ENCODE results near the gene CGB5.
"Not testable (repeated sequence)": the region's sequence is repeated elsewhere in the genome, so short reads cannot be mapped to it uniquely, and the experiment has no call there.

The CGB5 gene

DNA sequence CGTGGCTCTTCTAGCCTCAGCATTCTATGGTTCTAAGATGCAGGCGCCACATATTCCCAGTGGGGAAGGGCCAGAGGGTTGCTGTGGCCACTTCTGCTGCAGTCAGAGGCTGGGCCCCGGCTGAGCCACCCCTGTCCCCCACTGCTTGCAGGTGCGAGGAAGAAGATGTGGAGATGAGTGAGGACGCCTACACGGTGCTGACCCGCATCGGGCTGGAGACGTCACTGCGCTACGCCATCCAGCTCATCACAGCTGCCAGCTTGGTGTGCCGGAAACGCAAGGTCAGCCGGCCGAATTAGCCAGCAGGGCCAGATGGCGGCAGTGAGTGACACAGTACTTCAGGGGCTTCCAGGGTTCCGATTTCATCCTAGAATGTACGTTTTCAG, 28.8 kb upstream of the CGB5 start:
- no peak overlapping the region for H3K27ac ChIP-seq
- peaks cover 56% of the 10 kb centered on the region for H3K36me3 ChIP-seq
- TF ChIP-seq, protein P1, sequence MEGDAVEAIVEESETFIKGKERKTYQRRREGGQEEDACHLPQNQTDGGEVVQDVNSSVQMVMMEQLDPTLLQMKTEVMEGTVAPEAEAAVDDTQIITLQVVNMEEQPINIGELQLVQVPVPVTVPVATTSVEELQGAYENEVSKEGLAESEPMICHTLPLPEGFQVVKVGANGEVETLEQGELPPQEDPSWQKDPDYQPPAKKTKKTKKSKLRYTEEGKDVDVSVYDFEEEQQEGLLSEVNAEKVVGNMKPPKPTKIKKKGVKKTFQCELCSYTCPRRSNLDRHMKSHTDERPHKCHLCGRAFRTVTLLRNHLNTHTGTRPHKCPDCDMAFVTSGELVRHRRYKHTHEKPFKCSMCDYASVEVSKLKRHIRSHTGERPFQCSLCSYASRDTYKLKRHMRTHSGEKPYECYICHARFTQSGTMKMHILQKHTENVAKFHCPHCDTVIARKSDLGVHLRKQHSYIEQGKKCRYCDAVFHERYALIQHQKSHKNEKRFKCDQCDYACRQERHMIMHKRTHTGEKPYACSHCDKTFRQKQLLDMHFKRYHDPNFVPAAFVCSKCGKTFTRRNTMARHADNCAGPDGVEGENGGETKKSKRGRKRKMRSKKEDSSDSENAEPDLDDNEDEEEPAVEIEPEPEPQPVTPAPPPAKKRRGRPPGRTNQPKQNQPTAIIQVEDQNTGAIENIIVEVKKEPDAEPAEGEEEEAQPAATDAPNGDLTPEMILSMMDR (IDR thresholded peaks at IDR 0.05): no peak
- peaks cover 23% of the 10 kb centered on the region in 2 experiments for H3K4me1 ChIP-seq (ENCODE audit: control insufficient read depth in 1 of 2, insufficient read depth in 1 of 2, low read depth in 1 of 2, low read length in 1 of 2)
- H3K9me3 ChIP-seq: no peaks in the 10 kb centered on the region
- peaks cover 29% of the 10 kb centered on the region for H3K27me3 ChIP-seq
- H3K4me3 ChIP-seq (ENCODE audit: low read depth in 1 of 2, low read length in 1 of 2): no peak overlapping the region

DNA sequence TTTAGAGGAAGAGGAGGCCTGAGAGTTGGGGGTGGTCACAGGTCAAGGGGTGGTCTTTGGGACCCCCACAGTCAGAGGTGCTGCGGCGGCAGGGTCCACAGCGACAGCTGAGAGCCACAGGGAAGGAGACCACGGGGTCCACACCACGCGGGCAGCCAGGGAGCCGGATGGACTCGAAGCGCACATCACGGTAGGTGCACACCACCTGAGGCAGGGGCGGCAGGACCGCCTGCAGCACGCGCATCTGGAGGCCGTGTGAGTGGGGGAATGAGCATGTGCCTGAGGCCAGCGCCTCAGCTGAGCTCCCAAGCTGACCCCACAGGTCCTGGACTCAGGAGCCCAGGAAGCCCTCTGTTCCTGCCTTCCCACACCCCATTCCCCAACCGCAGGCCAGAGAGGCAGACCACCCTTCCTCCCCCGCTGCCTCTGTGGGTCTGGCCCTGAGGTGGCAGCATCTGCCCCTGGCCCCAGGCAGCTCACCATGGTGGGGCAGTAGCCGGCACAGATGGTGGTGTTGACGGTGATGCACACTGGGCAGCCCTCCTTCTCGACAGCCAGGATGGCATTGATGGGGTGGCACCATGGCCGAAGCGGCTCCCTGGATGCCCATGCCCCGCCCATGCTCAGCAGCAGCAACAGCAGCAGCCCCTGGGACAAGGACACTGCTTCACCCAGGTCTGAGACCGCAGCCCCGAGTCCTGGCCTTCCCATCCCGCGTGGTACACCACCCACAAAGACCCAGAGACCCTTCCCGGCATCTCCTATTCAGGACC, 27.4 kb upstream of the CGB5 start:
- TF ChIP-seq, protein P1 (IDR thresholded peaks at IDR 0.05): no peak
- Histone ChIP-seq H3K36me3 (peaks cover 42% of the 10 kb centered on the region), H3K4me1 (ENCODE audit: control insufficient read depth in 1 of 2, insufficient read depth in 1 of 2, low read depth in 1 of 2, low read length in 1 of 2) (peaks cover 23% of the 10 kb centered on the region in 2 experiments), H3K27ac (no peak overlapping the region), H3K9me3 (no peaks in the 10 kb centered on the region), H3K4me3 (ENCODE audit: low read depth in 1 of 2, low read length in 1 of 2) (no peak overlapping the region), H3K27me3 (peaks cover 43% of the 10 kb centered on the region)

DNA sequence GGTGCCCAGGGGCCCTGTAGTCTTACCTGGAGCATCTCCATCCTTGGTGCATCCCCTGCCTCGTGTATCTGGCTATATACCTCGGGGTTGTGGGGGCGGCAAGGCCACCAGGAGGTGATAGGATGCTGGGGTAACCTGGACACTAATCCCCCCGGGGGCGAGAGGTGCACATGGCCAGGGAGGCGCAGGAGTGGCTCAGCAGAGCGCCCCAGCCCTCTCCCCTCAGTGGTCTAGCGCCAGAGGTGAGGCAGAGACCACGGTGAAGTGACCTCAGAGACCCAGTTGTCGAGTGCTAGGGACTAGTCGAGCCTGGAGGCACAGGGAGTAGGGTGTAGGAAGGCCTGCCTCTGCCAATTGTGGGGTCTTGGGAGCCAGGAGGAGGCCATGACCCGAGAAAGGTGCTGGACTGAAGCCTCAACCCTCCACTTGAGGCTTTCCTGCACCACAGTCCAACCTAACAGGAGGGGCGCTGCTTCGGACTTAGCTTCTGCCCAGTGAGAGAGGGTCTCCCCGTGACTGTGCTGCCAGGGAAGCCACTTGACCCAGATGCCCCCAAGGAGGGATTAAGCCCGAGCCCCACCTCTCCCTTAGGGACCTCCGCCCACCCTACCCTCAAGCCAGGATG, 26.5 kb upstream of the CGB5 start, which contains the start of gene LHB:
Gene LHB, minus strand, starts transcription at position 51 of the 625 bp plus-strand sequence. Its CDS starts 10 bp downstream, at position 41.
- H3K36me3 ChIP-seq: peaks cover 33% of the 10 kb centered on the region
- H3K4me1 ChIP-seq (ENCODE audit: control insufficient read depth in 1 of 2, insufficient read depth in 1 of 2, low read depth in 1 of 2, low read length in 1 of 2): peaks cover 23% of the 10 kb centered on the region in 2 experiments
- peak within 1 kb of the TSS in 1 of 2 experiments; percentile 55 for H3K4me3 ChIP-seq (ENCODE audit: low read depth in 1 of 2, low read length in 1 of 2)
- H3K27ac ChIP-seq: no peak within 1 kb of the TSS
- TF ChIP-seq, protein P1 (IDR thresholded peaks at IDR 0.05): no peak
- H3K9me3 ChIP-seq: no peaks in the 10 kb centered on the region
- H3K27me3 ChIP-seq: peaks cover 52% of the 10 kb centered on the region

DNA sequence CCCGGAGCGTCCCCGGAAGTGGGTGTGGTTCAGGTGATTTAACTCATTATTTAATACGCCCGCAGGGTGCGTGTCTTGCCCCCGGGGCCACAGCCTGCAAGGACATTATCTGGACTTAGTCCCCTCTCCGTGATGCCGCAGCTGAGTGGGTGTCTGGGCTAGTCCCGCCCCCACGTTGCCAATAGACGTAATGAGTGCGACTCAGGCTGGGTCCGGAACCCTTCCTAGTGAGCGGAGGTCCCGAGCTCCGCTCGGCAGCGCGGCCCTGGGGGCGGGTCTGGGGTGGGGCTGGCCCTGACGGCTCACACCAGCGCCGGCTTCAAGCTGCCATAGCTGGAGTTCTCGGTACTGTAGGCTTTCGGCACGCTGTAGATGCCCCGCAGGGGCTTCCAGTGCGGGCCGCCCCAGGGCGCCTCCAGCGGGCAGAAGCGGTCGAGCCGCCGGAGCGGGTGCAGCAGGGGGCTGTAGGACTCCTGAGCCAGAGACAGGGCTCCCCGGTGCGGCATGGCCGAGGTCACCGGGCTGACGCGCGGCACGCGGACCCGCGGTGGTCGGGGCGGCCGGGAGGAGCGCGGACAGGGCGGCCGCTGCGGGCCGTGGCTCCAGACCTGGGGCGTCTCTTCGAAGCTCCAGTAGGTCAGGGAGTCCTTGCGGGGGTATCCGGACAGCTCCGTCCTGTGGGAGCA, 25.8 kb upstream of the CGB5 start:
- Histone ChIP-seq H3K4me3 (ENCODE audit: low read depth in 1 of 2, low read length in 1 of 2) (peak overlapping the region in 1 of 2 experiments; percentile 55), H3K27ac (no peak overlapping the region), H3K36me3 (peaks cover 27% of the 10 kb centered on the region), H3K4me1 (ENCODE audit: control insufficient read depth in 1 of 2, insufficient read depth in 1 of 2, low read depth in 1 of 2, low read length in 1 of 2) (peaks cover 23% of the 10 kb centered on the region in 2 experiments), H3K9me3 (no peaks in the 10 kb centered on the region), H3K27me3 (peaks cover 57% of the 10 kb centered on the region)
- TF ChIP-seq, protein P1 (IDR thresholded peaks at IDR 0.05): no peak

DNA sequence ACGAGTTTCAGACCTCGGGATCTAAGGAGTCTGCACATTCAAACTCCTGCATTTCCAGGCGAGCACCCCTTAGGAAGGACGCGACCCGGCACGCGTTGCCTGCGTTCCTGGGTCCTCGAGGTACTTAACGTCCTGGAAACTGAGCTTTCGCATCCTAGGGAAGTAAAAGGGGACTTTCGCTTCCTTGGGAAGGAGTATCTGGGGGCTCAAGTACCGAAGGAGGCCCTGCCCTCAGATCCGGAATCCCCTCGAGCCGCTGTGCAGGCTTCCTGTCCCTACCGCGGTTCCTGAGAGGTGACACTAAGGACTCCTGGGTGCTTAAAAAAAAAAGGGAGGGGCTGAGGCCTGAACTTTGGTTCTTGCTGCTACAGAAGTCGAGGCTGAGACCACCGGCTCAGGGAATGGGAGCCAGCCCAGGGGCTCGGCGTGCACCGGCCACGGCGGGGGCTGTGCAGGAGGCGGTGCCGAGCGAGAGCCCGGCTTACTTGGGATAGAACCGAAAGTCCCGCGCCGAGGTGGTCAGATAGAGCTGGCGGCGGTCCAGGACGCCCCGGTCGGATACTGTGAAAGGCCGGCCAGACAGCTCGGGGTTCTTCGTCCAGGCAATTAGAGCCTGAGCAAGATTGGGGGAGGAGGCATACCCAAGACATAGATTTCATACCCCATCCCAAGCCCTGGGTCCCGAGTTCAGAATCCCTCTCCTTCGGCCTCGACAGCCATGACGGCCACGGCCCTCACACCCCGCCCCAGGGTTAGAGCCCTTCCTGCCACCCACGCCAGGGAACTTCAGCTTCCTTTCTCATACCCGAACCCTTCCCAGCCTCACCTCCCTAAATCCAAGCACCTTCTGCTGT, 25.0 kb upstream of the CGB5 start:
- Histone ChIP-seq H3K27me3 (peaks cover 57% of the 10 kb centered on the region), H3K4me1 (ENCODE audit: control insufficient read depth in 1 of 2, insufficient read depth in 1 of 2, low read depth in 1 of 2, low read length in 1 of 2) (peaks cover 23% of the 10 kb centered on the region in 2 experiments), H3K36me3 (peaks cover 26% of the 10 kb centered on the region), H3K4me3 (ENCODE audit: low read depth in 1 of 2, low read length in 1 of 2) (peak overlapping the region; percentile 23 to 55)
- not testable (repeated sequence) for H3K27ac ChIP-seq, H3K9me3 ChIP-seq
